ENCODE results near the gene MIS12.

MIS12 gene

GRCh38 chr17:5532581-5532980 is 46.2 kb downstream of the MIS12 start:
- no peak for DNase-seq

- DNase-seq = no peak
Measured at GRCh38 chr17:5533486-5534315, 47.3 kb downstream of the MIS12 start.

- no peak for DNase-seq
Measured at GRCh38 chr17:5535436-5535835, 49.1 kb downstream of the MIS12 start.

GRCh38 chr17:5536866-5537650 is 50.7 kb downstream of the MIS12 start:
- DNase-seq = no peak

GRCh38 chr17:5539286-5539685 is 52.9 kb downstream of the MIS12 start:
- DNase-seq = no peak

- DNase-seq = no peak
Measured at GRCh38 chr17:5540321-5540720, 54.0 kb downstream of the MIS12 start.

Measured in hypothalamus (tissue), 51 donors.